Measurements from ENCODE around the gene CETP.

The CETP gene

GRCh38 chr16:57024894-57025680, 63.3 kb downstream of the CETP start:
- no peak overlapping the region for H3K4me3 ChIP-seq (ENCODE audit: control insufficient read depth, low read depth, low read length)
- DNase-seq (ENCODE audit: low read depth): no peak
- no peak for TF ChIP-seq CTCF (IDR thresholded peaks at IDR 0.05; ENCODE audit: control insufficient read depth, insufficient read depth, low read depth, low read length, missing control alignments)

- TF ChIP-seq CTCF (IDR thresholded peaks at IDR 0.05; ENCODE audit: control insufficient read depth, insufficient read depth, low read depth, low read length, missing control alignments): no peak
- DNase-seq (ENCODE audit: low read depth): no peak
Measured at GRCh38 chr16:57025941-57026777, 64.4 kb downstream of the CETP start.

GRCh38 chr16:57026778-57027062, 65.0 kb downstream of the CETP start:
- no peak overlapping the region for H3K4me3 ChIP-seq (ENCODE audit: control insufficient read depth, low read depth, low read length)
- no peak for TF ChIP-seq CTCF (IDR thresholded peaks at IDR 0.05; ENCODE audit: control insufficient read depth, insufficient read depth, low read depth, low read length, missing control alignments)
- no peak for DNase-seq (ENCODE audit: low read depth)

More at GRCh38 chr16:57025941-57026777, 64.4 kb downstream of the CETP start:
- no peak overlapping the region for H3K4me3 ChIP-seq (ENCODE audit: control insufficient read depth, low read depth, low read length)

- TF ChIP-seq CTCF (IDR thresholded peaks at IDR 0.05; ENCODE audit: control insufficient read depth, insufficient read depth, low read depth, low read length, missing control alignments): no peak
- H3K4me3 ChIP-seq (ENCODE audit: control insufficient read depth, low read depth, low read length): no peak overlapping the region
- no peak for DNase-seq (ENCODE audit: low read depth)
Measured at GRCh38 chr16:57027067-57027466, 65.3 kb downstream of the CETP start.

- TF ChIP-seq CTCF (IDR thresholded peaks at IDR 0.05; ENCODE audit: control insufficient read depth, insufficient read depth, low read depth, low read length, missing control alignments): no peak
- DNase-seq (ENCODE audit: low read depth): no peak
- H3K4me3 ChIP-seq (ENCODE audit: control insufficient read depth, low read depth, low read length): no peak overlapping the region
Measured at GRCh38 chr16:57028086-57028485, 66.3 kb downstream of the CETP start.

- H3K4me3 ChIP-seq (ENCODE audit: control insufficient read depth, low read depth, low read length): no peak overlapping the region
- no peak for TF ChIP-seq CTCF (IDR thresholded peaks at IDR 0.05; ENCODE audit: control insufficient read depth, insufficient read depth, low read depth, low read length, missing control alignments)
- DNase-seq (ENCODE audit: low read depth): no peak
Measured at GRCh38 chr16:57029161-57030160, 67.7 kb downstream of the CETP start.
